Activated CD4-positive, CD25-positive, alpha-beta regulatory T cell treated with anti-CD3 and anti-CD28 coated beads, Interleukin-2, amount 50 U/mL, for 72 hours (primary cell): ENCODE results near the gene BDP1.
"Not testable (repeated sequence)": the region's sequence is repeated elsewhere in the genome, so short reads cannot be mapped to it uniquely, and the experiment has no call there.

Experiments used
- DNase-seq: peaks from one replicate; pipeline ENCODE4 v3.0.0; 2021

The BDP1 gene, protein sequence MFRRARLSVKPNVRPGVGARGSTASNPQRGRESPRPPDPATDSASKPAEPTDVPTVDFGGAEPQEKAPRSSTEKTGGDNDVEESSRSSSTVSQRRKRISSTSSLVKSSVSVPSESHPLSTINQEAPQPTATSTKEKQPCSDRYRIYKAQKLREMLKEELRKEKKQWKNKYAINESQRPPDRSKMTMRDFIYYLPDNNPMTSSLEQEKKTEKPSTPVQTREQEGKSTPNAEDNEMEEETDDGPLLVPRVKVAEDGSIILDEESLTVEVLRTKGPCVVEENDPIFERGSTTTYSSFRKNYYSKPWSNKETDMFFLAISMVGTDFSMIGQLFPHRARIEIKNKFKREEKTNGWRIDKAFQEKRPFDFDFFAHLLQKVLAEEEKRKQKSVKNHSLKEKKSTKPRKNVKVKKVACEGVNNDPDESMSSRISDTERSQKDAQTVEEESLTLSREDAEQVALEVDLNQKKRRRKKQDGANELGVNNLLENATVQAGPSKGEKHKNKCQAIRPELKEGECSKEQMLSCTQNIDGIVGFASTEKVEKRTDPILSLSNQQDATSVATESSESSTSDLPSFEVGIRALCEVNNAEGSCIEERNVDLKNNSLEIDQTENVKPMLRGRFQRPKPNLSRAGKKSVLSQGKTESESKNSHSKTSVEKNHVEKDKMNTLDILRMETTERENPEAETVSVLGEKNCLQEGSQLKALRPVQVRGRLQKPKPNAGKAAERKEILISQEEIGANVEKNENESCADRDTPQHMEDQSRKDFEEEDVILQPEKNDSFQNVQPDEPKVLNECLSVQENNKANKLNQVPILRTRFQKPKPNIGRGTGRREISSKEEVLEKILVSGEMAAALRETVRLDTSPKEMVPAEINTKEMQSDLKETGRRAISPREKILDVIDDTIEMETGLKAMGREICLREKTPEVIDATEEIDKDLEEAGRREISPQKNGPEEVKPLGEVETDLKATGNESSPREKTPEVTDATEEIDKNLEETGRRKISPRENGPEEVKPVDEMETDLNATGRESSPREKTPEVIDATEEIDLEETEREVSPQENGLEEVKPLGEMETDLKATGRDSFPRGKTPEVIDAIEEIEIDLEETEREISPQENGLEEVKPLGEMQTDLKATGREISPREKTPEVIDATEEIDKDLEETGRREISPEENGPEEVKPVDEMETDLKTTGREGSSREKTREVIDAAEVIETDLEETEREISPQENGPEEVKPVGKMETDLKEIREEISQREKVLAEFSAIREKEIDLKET (N-terminal part only)

DNA sequence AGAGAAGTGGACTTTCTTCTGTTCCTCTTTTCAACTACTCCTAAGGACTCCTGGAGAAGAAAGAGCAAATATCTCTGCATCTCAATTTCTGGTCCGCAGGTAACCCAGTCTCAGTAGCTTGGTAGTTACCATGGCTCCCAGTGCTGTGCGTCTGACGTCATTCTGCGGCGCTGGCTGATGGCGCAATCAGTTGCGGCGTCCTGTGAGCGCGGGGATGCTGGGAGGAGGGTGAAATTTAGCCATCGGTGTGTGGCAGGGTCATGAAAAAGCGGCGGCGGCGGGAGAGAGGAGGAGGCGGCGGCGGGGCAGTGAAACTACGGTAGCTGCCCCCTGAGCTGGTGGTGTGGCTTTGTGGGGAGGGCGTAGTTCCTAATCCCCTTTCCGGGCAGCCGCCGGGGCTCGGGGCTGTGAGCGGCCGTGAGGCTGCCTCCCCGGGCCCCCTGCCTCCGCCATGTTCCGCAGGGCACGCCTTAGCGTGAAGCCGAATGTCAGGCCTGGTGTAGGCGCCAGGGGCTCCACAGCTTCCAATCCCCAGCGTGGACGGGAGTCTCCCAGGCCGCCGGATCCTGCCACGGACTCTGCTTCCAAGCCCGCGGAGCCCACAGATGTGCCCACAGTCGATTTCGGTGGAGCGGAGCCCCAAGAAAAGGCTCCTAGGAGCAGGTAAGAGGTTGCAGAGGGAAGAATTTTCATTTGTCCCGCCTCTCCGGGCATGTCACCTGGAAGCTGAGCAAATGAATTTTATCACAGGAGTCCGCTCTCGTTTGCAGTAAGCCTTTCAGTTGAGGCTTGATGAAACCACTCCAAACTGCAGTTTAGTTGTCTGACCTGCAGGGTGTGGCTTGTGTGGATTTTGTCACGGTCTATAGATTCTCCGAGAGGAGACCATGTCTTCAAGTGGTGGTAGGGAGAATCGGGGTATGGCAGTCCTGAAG lies at the start of gene BDP1:
Gene BDP1 (plus strand): TSS at position 225 of the 935 bp plus-strand sequence. CDS start 227 bp downstream, at position 452.
- DNase-seq = peak; percentile 95

GRCh38 chr5:71410088-71410487 lies 45.4 kb upstream of the BDP1 start:
- not testable (repeated sequence) for DNase-seq

DNA sequence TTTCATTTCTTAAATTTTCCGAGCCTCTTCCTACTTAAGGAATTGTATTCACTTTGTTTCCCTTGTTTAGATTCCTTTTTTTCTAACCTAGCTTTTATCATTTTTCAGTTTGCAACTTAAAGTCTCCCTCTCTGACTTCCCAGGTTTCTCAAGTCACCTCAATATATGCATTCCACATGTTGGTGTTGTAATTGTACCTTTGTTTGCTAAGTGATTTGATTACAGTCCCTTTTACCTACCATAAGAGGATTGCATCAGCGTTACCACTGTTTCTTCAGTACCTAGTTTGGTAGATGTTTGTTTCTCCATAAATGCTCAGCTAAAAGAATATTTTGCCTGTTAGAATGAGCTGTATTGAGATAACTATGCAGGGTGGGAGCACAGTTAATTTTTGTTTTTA lies 39.8 kb upstream of the BDP1 start:
- DNase-seq = not testable (repeated sequence)

- DNase-seq = not testable (repeated sequence)
Measured at GRCh38 chr5:71418026-71418425, 37.4 kb upstream of the BDP1 start.

GRCh38 chr5:71421278-71421677 lies 34.2 kb upstream of the BDP1 start:
- not testable (repeated sequence) for DNase-seq

- not testable (repeated sequence) for DNase-seq
Measured at GRCh38 chr5:71423896-71424295, 31.6 kb upstream of the BDP1 start.

GRCh38 chr5:71426686-71427474 lies 28.6 kb upstream of the BDP1 start:
- DNase-seq = not testable (repeated sequence)

- DNase-seq = not testable (repeated sequence)
Measured at GRCh38 chr5:71432410-71432809, 23.0 kb upstream of the BDP1 start.

- not testable (repeated sequence) for DNase-seq
Measured at GRCh38 chr5:71434825-71435224, 20.6 kb upstream of the BDP1 start.

GRCh38 chr5:71441564-71441963 lies 13.9 kb upstream of the BDP1 start:
- not testable (repeated sequence) for DNase-seq

- DNase-seq = not testable (repeated sequence)
Measured at GRCh38 chr5:71443891-71444290, 11.6 kb upstream of the BDP1 start.

GRCh38 chr5:71445015-71445414 lies 10.4 kb upstream of the BDP1 start:
- DNase-seq = not testable (repeated sequence)

DNA sequence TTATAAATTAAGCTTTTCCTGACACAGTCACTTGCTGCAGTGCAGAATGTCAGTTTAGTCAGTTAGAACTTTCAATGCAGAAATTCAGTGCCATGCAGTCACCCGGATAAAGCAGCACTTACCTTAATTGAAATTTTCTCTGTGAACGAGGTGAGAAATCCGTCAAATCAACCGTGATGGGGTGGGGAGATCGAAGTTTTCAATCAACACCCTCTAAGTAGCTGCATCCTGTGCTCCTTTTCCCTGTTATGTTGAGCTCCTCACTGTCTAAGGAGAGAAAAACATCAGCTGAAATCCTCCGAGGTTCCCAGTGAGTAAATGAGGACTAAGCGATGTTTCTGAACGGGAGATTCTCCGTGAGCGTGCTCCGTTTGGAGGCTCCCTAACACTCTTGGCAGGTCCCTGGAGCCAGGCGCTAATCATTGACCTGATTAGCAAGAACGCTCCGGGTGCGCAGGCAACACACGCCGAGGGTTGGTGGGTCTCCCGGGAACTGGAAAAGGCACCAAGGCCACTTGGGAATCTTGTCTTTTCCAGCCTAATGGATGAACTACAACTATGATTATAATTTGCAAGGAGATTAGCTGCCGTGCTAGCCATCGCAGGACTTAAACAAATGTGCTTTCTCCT lies 9.8 kb upstream of the BDP1 start:
- not testable (repeated sequence) for DNase-seq

DNA sequence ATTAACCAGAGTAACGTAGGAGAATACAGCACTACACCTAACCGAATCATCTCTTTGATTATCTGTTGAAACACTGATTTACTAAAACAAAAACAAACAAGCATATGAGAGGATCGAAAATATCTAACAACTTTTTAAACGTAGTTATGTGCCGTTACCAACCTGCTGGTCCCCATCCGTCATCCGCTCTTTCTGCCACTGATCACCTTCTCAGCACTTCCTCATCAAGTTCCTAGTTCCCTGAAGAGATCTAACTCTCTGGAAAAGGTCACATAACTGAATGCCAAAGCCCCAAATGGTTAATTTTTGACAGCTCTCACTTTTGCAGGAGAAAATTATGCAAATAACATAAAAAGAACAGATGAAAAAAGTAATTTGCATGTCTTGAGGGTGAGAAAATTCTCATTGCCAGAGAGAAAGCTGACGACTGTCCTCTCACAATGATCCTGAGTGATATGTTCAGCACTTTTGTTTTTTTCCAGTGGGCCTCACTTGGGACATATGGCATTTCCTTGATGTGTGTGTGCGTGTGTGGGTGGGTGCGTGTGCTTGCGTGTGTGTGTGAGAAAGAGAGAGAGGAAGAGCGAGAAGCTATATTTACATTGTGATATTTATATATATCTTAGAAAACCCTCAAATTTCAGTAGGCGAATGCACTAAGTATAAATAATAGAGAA lies 8.8 kb upstream of the BDP1 start:
- not testable (repeated sequence) for DNase-seq

GRCh38 chr5:71447218-71447808 lies 8.1 kb upstream of the BDP1 start:
- not testable (repeated sequence) for DNase-seq

GRCh38 chr5:71452876-71453275 lies 2.6 kb upstream of the BDP1 start:
- DNase-seq = no peak

DNA sequence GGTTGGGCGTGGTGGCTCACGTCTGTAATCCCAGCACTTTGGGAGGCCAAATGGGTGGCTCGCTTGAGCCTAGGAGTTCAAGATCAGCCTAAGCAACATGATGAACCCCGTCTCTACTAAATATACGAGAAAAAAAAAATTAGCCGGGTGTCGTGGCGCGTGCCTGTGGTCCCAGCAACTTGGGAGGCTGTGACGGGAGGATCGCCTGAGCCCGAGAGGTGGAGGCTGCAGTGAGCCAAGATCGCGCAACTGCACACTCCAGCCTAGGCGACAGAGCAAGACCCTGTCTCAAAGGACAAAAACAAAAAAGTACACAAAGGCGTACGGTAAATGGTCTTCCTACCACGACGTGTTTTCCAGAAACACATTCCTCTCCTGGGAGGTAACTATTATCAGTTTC lies 538 bp upstream of the BDP1 start:
- no peak for DNase-seq

DNA sequence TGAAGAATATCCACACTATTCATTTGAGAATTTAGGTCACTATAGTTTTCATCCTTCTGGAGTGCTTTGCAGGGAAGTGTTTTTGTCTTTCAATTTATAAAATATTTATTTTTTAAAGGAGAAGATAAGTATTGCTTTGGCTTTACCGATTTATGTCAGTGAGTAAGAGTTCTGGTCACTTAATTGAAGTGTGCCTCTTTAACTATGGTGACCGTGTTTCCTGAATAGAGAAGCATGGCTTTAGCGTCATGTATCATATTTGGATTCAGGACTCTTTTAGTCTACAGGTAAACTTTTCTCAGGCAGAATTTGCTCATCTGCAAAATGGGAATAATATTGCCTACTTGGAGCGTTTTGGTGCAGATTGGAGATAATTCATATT lies 902 bp downstream of the BDP1 start:
- no peak for DNase-seq

GRCh38 chr5:71457106-71457505 lies 1.7 kb downstream of the BDP1 start:
- DNase-seq = no peak
